Hepatocyte (in vitro differentiated cells): ENCODE data around the gene GPC3. TPM values are rescaled to one million over a fixed set of nuclear protein-coding genes. Genes with fewer than 3 reads are reported as not detected.

Experiments
- DNase-seq: peaks from one replicate; pipeline ENCODE4 v3.0.0-alpha.2; 2016; ENCODE audit warnings: low spot score
- H2AFZ ChIP-seq: fragments of 200-600 bp; sonication (generic); 2 replicates; pipeline ENCODE4 v1.6.0; 2016; ENCODE audit warnings: antibody characterized with exemption, mild to moderate bottlenecking
- H3K27ac ChIP-seq: fragments of 200-600 bp; sonication (generic); 2 replicates; pipeline ENCODE4 v1.5.1; 2016; ENCODE audit warnings: mild to moderate bottlenecking
- H3K27me3 ChIP-seq: fragments of 200-600 bp; sonication (generic); 2 replicates; pipeline ENCODE4 v1.6.1; 2016
- H3K36me3 ChIP-seq: fragments of 200-600 bp; sonication (generic); replicated peaks from 2 replicates; pipeline ENCODE4 v1.5.1; 2016; ENCODE audit warnings: low read depth; ENCODE audit not compliant: insufficient read depth
- H3K4me1 ChIP-seq: fragments of 200-600 bp; sonication (generic); 2 replicates; pipeline ENCODE4 v1.5.1; 2016; ENCODE audit warnings: mild to moderate bottlenecking, moderate library complexity; ENCODE audit not compliant: insufficient read depth
- H3K4me2 ChIP-seq: fragments of 200-600 bp; sonication (generic); 2 replicates; pipeline ENCODE4 v1.6.0; 2016
- H3K4me3 ChIP-seq: fragments of 200-600 bp; sonication (generic); 2 replicates; pipeline ENCODE4 v1.5.1; 2016; ENCODE audit warnings: mild to moderate bottlenecking
- H3K79me2 ChIP-seq: fragments of 200-600 bp; sonication (generic); 2 replicates; pipeline ENCODE4 v1.6.0; 2017; ENCODE audit warnings: mild to moderate bottlenecking
- H3K9me2 ChIP-seq: fragments of 200-600 bp; sonication (generic); replicated peaks from 2 replicates; pipeline ENCODE4 v1.6.0; 2017; ENCODE audit warnings: mild to moderate bottlenecking; ENCODE audit not compliant: insufficient read depth
- H3K9me3 ChIP-seq: fragments of 200-600 bp; sonication (generic); 2 replicates; pipeline ENCODE4 v1.5.1; 2016; ENCODE audit warnings: low read depth, mild to moderate bottlenecking
- H4K20me1 ChIP-seq: fragments of 200-600 bp; sonication (generic); 2 replicates; pipeline ENCODE4 v1.6.0; 2016; ENCODE audit warnings: mild to moderate bottlenecking; ENCODE audit not compliant: insufficient read depth, poor library complexity, severe bottlenecking
- CTCF ChIP-seq: fragments of 200-600 bp; sonication (generic); IDR thresholded peaks from 2 replicates; pipeline ENCODE4 v1.5.1; 2016; ENCODE audit warnings: antibody characterized with exemption, mild to moderate bottlenecking; ENCODE audit not compliant: poor library complexity
- EZH2 ChIP-seq: fragments of 200-600 bp; sonication (generic); IDR thresholded peaks from 2 replicates; pipeline ENCODE4 v1.6.1; 2016; ENCODE audit warnings: antibody characterized with exemption, mild to moderate bottlenecking, borderline replicate concordance
- EZH2phosphoT487 ChIP-seq: fragments of 200-600 bp; sonication (generic); IDR thresholded peaks from one replicate; pipeline ENCODE4 v1.6.1; 2018; ENCODE audit warnings: antibody characterized with exemption, mild to moderate bottlenecking, low read depth, moderate library complexity; ENCODE audit not compliant: unreplicated experiment, severe bottlenecking
- WGBS: methylation state at CpG from one replicate; pipeline ENCODE4 v1.1.6; 2016; ENCODE audit warnings: low lambda C conversion rate; ENCODE audit errors: missing lambda C conversion rate; 5-methylcytosine and 5-hydroxymethylcytosine counted together
- polyA plus RNA-seq: library from polyadenylated mRNA; unstranded; fragments of >200 nt; fragmentation: Nextera tagmentation; extraction: Ambion mirVana; gene quantifications from 2 replicates; pipeline ENCODE4 v1.2.1, GENCODE V29; 2016
- total RNA-seq: library from RNA; depleted of rRNA; stranded (reverse); fragments of >200 nt; gene quantifications from 2 replicates; pipeline ENCODE4 v1.2.3, GENCODE V29; 2014

Gene GPC3
- total and polyA plus RNA-seq, 2 experiments from 2014 or later = 789 to 860 TPM

DNA sequence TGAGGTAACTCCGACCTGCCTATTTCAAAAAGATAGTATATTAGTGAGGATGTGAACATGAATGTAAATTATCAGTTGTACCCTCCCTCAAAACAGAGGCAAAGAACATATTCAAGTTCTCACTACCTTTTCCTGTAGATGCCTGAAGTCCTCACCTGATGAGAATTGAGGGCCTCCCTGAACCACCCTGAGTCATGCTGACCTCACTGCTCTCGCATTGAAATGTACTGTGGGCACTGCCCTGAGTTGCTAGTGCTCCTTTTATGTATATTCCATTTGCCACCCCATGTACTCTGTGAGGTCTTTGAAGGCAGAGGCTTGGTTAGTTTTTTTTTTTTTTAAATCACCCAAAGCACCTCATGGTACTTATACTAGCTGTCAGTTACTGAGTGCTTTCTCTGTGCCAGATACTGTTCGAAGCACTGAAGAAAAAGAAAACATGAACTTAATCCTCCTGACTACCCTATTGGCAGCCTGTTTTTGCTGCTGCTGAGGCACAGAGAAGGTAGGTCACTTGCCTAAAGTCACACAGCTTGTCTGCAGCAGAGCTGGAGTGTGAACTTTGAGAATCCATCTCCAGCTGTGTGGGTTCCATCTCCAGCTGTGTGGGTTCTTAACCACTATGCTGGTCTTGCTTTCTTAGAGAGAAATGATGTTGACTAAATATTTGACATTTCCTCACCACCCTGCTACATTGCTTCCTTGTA lies 317.0 kb downstream of the GPC3 start:
- no peaks in the 10 kb centered on the region for H4K20me1 ChIP-seq
- 74% methylated on average over 3 of the region's 3 CpGs for WGBS
- no peak overlapping the region for H2AFZ ChIP-seq
- H3K27ac ChIP-seq = no peak overlapping the region
- no peak overlapping the region for H3K4me2 ChIP-seq
- H3K9me3 ChIP-seq = no peaks in the 10 kb centered on the region
- no peaks in the 10 kb centered on the region for H3K79me2 ChIP-seq
- no peaks in the 10 kb centered on the region for H3K27me3 ChIP-seq
- H3K4me3 ChIP-seq = no peak overlapping the region
- no peaks in the 10 kb centered on the region for H3K36me3 ChIP-seq
- no peaks in the 10 kb centered on the region for H3K9me2 ChIP-seq
- H3K4me1 ChIP-seq = no peaks in the 10 kb centered on the region
- DNase-seq = no peak
- TF ChIP-seq CTCF = no peak
- TF ChIP-seq EZH2 = no peak
- TF ChIP-seq EZH2phosphoT487 = no peak

- Histone ChIP-seq H2AFZ (no peak overlapping the region), H3K36me3 (no peaks in the 10 kb centered on the region), H3K79me2 (no peaks in the 10 kb centered on the region), H3K4me2 (no peak overlapping the region), H3K4me1 (no peaks in the 10 kb centered on the region), H3K27me3 (no peaks in the 10 kb centered on the region), H4K20me1 (no peaks in the 10 kb centered on the region), H3K9me2 (no peaks in the 10 kb centered on the region), H3K9me3 (no peaks in the 10 kb centered on the region), H3K4me3 (no peak overlapping the region), H3K27ac (no peak overlapping the region)
- TF ChIP-seq EZH2 (no peak), CTCF (no peak), EZH2phosphoT487 (no peak)
- DNase-seq = no peak
Observed at GRCh38 chrX:133666256-133666655, 319.1 kb downstream of the GPC3 start.

GRCh38 chrX:133661962-133662839 lies 323.2 kb downstream of the GPC3 start:
- Histone ChIP-seq H3K9me3 (no peaks in the 10 kb centered on the region), H2AFZ (no peak overlapping the region), H3K4me1 (peaks cover 3% of the 10 kb centered on the region), H3K4me2 (no peak overlapping the region), H3K36me3 (no peaks in the 10 kb centered on the region), H3K79me2 (no peaks in the 10 kb centered on the region), H4K20me1 (no peaks in the 10 kb centered on the region), H3K9me2 (no peaks in the 10 kb centered on the region), H3K27ac (no peak overlapping the region), H3K27me3 (no peaks in the 10 kb centered on the region), H3K4me3 (no peak overlapping the region)
- no peak for DNase-seq
- no peak for TF ChIP-seq EZH2phosphoT487
- no peak for TF ChIP-seq CTCF
- TF ChIP-seq EZH2 = no peak
- 71% methylated on average over 3 of the region's 3 CpGs for WGBS
